PFSK-1 (cell line): Measurements from ENCODE around the gene IAH1.

ENCODE experiments used
- FOXP2 ChIP-seq: optimal IDR thresholded peaks from 2 replicates; pipeline ENCODE3; 2011; ENCODE audit warnings: borderline replicate concordance, control low read depth, inconsistent platforms; ENCODE audit not compliant: insufficient read depth; ENCODE audit errors: extremely low read length, extremely low read depth
- POLR2AphosphoS5 ChIP-seq: IDR thresholded peaks from 2 replicates; pipeline ENCODE4 v1.6.1; 2012; ENCODE audit warnings: low read depth, mild to moderate bottlenecking, control low read depth, low read length, moderate library complexity
- SIN3A ChIP-seq: IDR thresholded peaks from 2 replicates; pipeline ENCODE4 v1.6.1; 2012; ENCODE audit warnings: mild to moderate bottlenecking, low read length, moderate library complexity, borderline replicate concordance; ENCODE audit not compliant: insufficient read depth
- TAF1 ChIP-seq: IDR thresholded peaks from 2 replicates; pipeline ENCODE4 v1.6.1; 2012; ENCODE audit warnings: low read length, control low read depth, borderline replicate concordance; ENCODE audit not compliant: insufficient read depth
- TF ChIP-seq, protein P1 (sequence below), 2 experiments: IDR thresholded peaks; 2 replicates each; pipeline versions ENCODE4 v1.6.1 to v1.8.0; 2011 to 2012; ENCODE audit warnings: low read depth in 2 of 2, low read length in 2 of 2, control low read depth in 1 of 2, inconsistent platforms in 1 of 2, mild to moderate bottlenecking in 1 of 2, moderate library complexity in 1 of 2; ENCODE audit not compliant: insufficient read depth in 1 of 2

DNA sequence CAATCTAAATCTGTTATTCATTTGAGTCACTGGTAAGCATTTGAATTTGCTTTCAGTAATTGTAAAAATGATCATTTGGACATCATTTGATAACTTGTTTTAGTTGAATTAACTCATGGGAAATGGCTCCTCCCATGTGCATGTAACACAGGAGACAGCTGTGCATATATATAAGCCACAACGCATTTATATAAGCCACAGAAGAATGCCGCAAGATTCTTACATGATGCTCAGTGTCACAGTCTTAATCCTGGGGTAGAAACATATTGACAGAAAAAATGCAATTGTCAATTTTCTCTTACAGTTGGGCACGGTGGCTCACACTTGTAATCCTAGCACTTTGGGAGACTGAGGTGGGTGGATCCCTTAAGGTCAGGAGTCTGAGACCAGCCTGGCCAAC, 13.3 kb upstream of the IAH1 start:
- TF ChIP-seq POLR2AphosphoS5 (no peak), TAF1 (no peak), SIN3A (no peak), FOXP2 (no peak)
- TF ChIP-seq, protein P1, sequence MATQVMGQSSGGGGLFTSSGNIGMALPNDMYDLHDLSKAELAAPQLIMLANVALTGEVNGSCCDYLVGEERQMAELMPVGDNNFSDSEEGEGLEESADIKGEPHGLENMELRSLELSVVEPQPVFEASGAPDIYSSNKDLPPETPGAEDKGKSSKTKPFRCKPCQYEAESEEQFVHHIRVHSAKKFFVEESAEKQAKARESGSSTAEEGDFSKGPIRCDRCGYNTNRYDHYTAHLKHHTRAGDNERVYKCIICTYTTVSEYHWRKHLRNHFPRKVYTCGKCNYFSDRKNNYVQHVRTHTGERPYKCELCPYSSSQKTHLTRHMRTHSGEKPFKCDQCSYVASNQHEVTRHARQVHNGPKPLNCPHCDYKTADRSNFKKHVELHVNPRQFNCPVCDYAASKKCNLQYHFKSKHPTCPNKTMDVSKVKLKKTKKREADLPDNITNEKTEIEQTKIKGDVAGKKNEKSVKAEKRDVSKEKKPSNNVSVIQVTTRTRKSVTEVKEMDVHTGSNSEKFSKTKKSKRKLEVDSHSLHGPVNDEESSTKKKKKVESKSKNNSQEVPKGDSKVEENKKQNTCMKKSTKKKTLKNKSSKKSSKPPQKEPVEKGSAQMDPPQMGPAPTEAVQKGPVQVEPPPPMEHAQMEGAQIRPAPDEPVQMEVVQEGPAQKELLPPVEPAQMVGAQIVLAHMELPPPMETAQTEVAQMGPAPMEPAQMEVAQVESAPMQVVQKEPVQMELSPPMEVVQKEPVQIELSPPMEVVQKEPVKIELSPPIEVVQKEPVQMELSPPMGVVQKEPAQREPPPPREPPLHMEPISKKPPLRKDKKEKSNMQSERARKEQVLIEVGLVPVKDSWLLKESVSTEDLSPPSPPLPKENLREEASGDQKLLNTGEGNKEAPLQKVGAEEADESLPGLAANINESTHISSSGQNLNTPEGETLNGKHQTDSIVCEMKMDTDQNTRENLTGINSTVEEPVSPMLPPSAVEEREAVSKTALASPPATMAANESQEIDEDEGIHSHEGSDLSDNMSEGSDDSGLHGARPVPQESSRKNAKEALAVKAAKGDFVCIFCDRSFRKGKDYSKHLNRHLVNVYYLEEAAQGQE (IDR thresholded peaks at IDR 0.05; ENCODE audit: insufficient read depth in 1 of 2, low read depth in 2 of 2, low read length in 2 of 2) = no peak
